ENCODE results near the gene MSL2. TPM values are rescaled to one million over a fixed set of nuclear protein-coding genes. Genes with fewer than 3 reads are reported as not detected.
"Not testable (repeated sequence)": the region's sequence is repeated elsewhere in the genome, so short reads cannot be mapped to it uniquely, and the experiment has no call there.

MSL2 gene
- total and polyA plus RNA-seq, 5 donors from 2014 or later = 31.2 to 146 (median 38.7) TPM

- no peaks in the 10 kb centered on the region for H3K27me3 ChIP-seq (ENCODE audit: control insufficient read depth, insufficient read depth, low read length)
- Mint-ChIP-seq H3K36me3 (no peaks in the 10 kb centered on the region), H3K27me3 (peaks cover 16% of the 10 kb centered on the region), H3K4me3 (no peak overlapping the region), H3K9me3 (peaks cover 0 to 2% (median 0%) of the 10 kb centered on the region in 7 donors), H3K27ac (no peak overlapping the region), H3K4me1 (no peaks in the 10 kb centered on the region)
- no peak for DNase-seq
- H3K4me1 ChIP-seq (ENCODE audit: control insufficient read depth, insufficient read depth, low read length, poor library complexity, severe bottlenecking) = no peaks in the 10 kb centered on the region
- no peak overlapping the region for H3K4me3 ChIP-seq (ENCODE audit: low read depth, low read length)
- no peaks in the 10 kb centered on the region for H3K36me3 ChIP-seq (ENCODE audit: control insufficient read depth, insufficient read depth, low read length)
- ATAC-seq (ENCODE audit: low read depth in 2 of 2) = no peak
- no peak overlapping the region for H3K27ac ChIP-seq (ENCODE audit: insufficient read depth, low read length, poor library complexity, severe bottlenecking)
- H3K9me3 ChIP-seq (ENCODE audit: control insufficient read depth in 2 of 2, low read length in 2 of 2) = no peaks in the 10 kb centered on the region
Measured at GRCh38 chr3:136232413-136232812, 36.3 kb upstream of the MSL2 start.

- not testable (repeated sequence) for H3K27ac Mint-ChIP-seq; H3K36me3 Mint-ChIP-seq; H3K4me1 Mint-ChIP-seq; H3K4me3 ChIP-seq (ENCODE audit: low read depth, low read length); H3K4me3 Mint-ChIP-seq; ATAC-seq (ENCODE audit: low read depth in 2 of 2); DNase-seq; H3K9me3 ChIP-seq (ENCODE audit: control insufficient read depth in 2 of 2, low read length in 2 of 2); H3K36me3 ChIP-seq (ENCODE audit: control insufficient read depth, insufficient read depth, low read length); H3K9me3 Mint-ChIP-seq; H3K27me3 ChIP-seq (ENCODE audit: control insufficient read depth, insufficient read depth, low read length); H3K27ac ChIP-seq (ENCODE audit: insufficient read depth, low read length, poor library complexity, severe bottlenecking); H3K4me1 ChIP-seq (ENCODE audit: control insufficient read depth, insufficient read depth, low read length, poor library complexity, severe bottlenecking)
- peaks cover 17% of the 10 kb centered on the region for H3K27me3 Mint-ChIP-seq
Measured at GRCh38 chr3:136222746-136223145, 26.6 kb upstream of the MSL2 start.

- Histone ChIP-seq H3K27me3 (ENCODE audit: control insufficient read depth, insufficient read depth, low read length) (peaks cover 25% of the 10 kb centered on the region), H3K9me3 (ENCODE audit: control insufficient read depth in 2 of 2, low read length in 2 of 2) (no peaks in the 10 kb centered on the region), H3K4me1 (ENCODE audit: control insufficient read depth, insufficient read depth, low read length, poor library complexity, severe bottlenecking) (no peaks in the 10 kb centered on the region), H3K27ac (ENCODE audit: insufficient read depth, low read length, poor library complexity, severe bottlenecking) (no peak overlapping the region), H3K4me3 (ENCODE audit: low read depth, low read length) (no peak overlapping the region), H3K36me3 (ENCODE audit: control insufficient read depth, insufficient read depth, low read length) (no peaks in the 10 kb centered on the region)
- DNase-seq = no peak
- Mint-ChIP-seq H3K27me3 (peaks cover 49% of the 10 kb centered on the region), H3K36me3 (no peaks in the 10 kb centered on the region), H3K4me3 (no peak overlapping the region), H3K9me3 (peaks cover 0 to 4% (median 0%) of the 10 kb centered on the region in 7 donors), H3K27ac (no peak overlapping the region), H3K4me1 (peaks cover 0 to 4% (median 0%) of the 10 kb centered on the region in 4 donors)
- ATAC-seq (ENCODE audit: low read depth in 2 of 2) = no peak
Measured at GRCh38 chr3:136211547-136211946, 15.4 kb upstream of the MSL2 start.

- peak overlapping the region in 1 of 3 donors; percentile 7 for H3K27ac Mint-ChIP-seq
- H3K4me3 Mint-ChIP-seq = no peak overlapping the region
- ATAC-seq (ENCODE audit: low read depth in 2 of 2) = no peak
- no peaks in the 10 kb centered on the region for H3K36me3 Mint-ChIP-seq
- Histone ChIP-seq H3K4me3 (ENCODE audit: low read depth, low read length) (no peak overlapping the region), H3K27me3 (ENCODE audit: control insufficient read depth, insufficient read depth, low read length) (peaks cover 31% of the 10 kb centered on the region), H3K27ac (ENCODE audit: insufficient read depth, low read length, poor library complexity, severe bottlenecking) (no peak overlapping the region), H3K4me1 (ENCODE audit: control insufficient read depth, insufficient read depth, low read length, poor library complexity, severe bottlenecking) (no peaks in the 10 kb centered on the region), H3K36me3 (ENCODE audit: control insufficient read depth, insufficient read depth, low read length) (no peaks in the 10 kb centered on the region), H3K9me3 (ENCODE audit: control insufficient read depth in 2 of 2, low read length in 2 of 2) (no peaks in the 10 kb centered on the region)
- H3K27me3 Mint-ChIP-seq = peaks cover 59% of the 10 kb centered on the region
- no peak for DNase-seq
- peaks cover 0 to 2% (median 0%) of the 10 kb centered on the region in 7 donors for H3K9me3 Mint-ChIP-seq
- no peaks in the 10 kb centered on the region for H3K4me1 Mint-ChIP-seq
Measured at GRCh38 chr3:136209921-136210320, 13.8 kb upstream of the MSL2 start.

GRCh38 chr3:136207489-136208115 is 11.5 kb upstream of the MSL2 start:
- no peak overlapping the region for H3K27ac Mint-ChIP-seq
- no peak overlapping the region for H3K27ac ChIP-seq (ENCODE audit: insufficient read depth, low read length, poor library complexity, severe bottlenecking)
- H3K4me1 Mint-ChIP-seq = no peaks in the 10 kb centered on the region
- H3K4me3 ChIP-seq (ENCODE audit: low read depth, low read length) = no peak overlapping the region
- H3K27me3 ChIP-seq (ENCODE audit: control insufficient read depth, insufficient read depth, low read length) = peaks cover 28% of the 10 kb centered on the region
- no peaks in the 10 kb centered on the region for H3K36me3 ChIP-seq (ENCODE audit: control insufficient read depth, insufficient read depth, low read length)
- H3K9me3 Mint-ChIP-seq = peaks cover 0 to 2% (median 0%) of the 10 kb centered on the region in 7 donors
- no peaks in the 10 kb centered on the region for H3K4me1 ChIP-seq (ENCODE audit: control insufficient read depth, insufficient read depth, low read length, poor library complexity, severe bottlenecking)
- DNase-seq (no peak), ATAC-seq (ENCODE audit: low read depth in 2 of 2) (no peak)
- H3K9me3 ChIP-seq (ENCODE audit: control insufficient read depth in 2 of 2, low read length in 2 of 2) = no peaks in the 10 kb centered on the region
- H3K27me3 Mint-ChIP-seq = peaks cover 69% of the 10 kb centered on the region
- no peak overlapping the region for H3K4me3 Mint-ChIP-seq
- no peaks in the 10 kb centered on the region for H3K36me3 Mint-ChIP-seq

GRCh38 chr3:136199219-136199618 is 3.1 kb upstream of the MSL2 start:
- H3K36me3 ChIP-seq (ENCODE audit: control insufficient read depth, insufficient read depth, low read length); H3K9me3 Mint-ChIP-seq; H3K27ac ChIP-seq (ENCODE audit: insufficient read depth, low read length, poor library complexity, severe bottlenecking); H3K36me3 Mint-ChIP-seq; H3K27ac Mint-ChIP-seq; H3K4me1 ChIP-seq (ENCODE audit: control insufficient read depth, insufficient read depth, low read length, poor library complexity, severe bottlenecking); ATAC-seq (ENCODE audit: low read depth in 2 of 2); H3K9me3 ChIP-seq (ENCODE audit: control insufficient read depth in 2 of 2, low read length in 2 of 2); H3K4me3 ChIP-seq (ENCODE audit: low read depth, low read length); H3K27me3 ChIP-seq (ENCODE audit: control insufficient read depth, insufficient read depth, low read length); DNase-seq: not testable (repeated sequence)
- peaks cover 31% of the 10 kb centered on the region for H3K27me3 Mint-ChIP-seq
- H3K4me1 Mint-ChIP-seq = peaks cover 11 to 34% (median 15%) of the 10 kb centered on the region in 4 donors
- peak overlapping the region in 1 of 4 donors; percentile 19 for H3K4me3 Mint-ChIP-seq

GRCh38 chr3:136198462-136199078 is 2.4 kb upstream of the MSL2 start:
- not testable (repeated sequence) for DNase-seq; H3K27me3 ChIP-seq (ENCODE audit: control insufficient read depth, insufficient read depth, low read length); H3K9me3 Mint-ChIP-seq; H3K9me3 ChIP-seq (ENCODE audit: control insufficient read depth in 2 of 2, low read length in 2 of 2); H3K27ac ChIP-seq (ENCODE audit: insufficient read depth, low read length, poor library complexity, severe bottlenecking); H3K36me3 Mint-ChIP-seq; ATAC-seq (ENCODE audit: low read depth in 2 of 2); H3K4me3 ChIP-seq (ENCODE audit: low read depth, low read length); H3K36me3 ChIP-seq (ENCODE audit: control insufficient read depth, insufficient read depth, low read length); H3K4me1 ChIP-seq (ENCODE audit: control insufficient read depth, insufficient read depth, low read length, poor library complexity, severe bottlenecking)
- H3K4me1 Mint-ChIP-seq = peaks cover 13 to 40% (median 16%) of the 10 kb centered on the region in 4 donors
- peaks cover 26% of the 10 kb centered on the region for H3K27me3 Mint-ChIP-seq
- peak overlapping the region in 1 of 3 donors; percentile 95 for H3K27ac Mint-ChIP-seq
- H3K4me3 Mint-ChIP-seq = peak overlapping the region in 1 of 4 donors; percentile 100
